GM19025 (cell line): ENCODE measurements around the gene RASAL3.
A peak's percentile ranks its signal among the peaks of the same experiment; 100 is the strongest.

ENCODE experiments used
- ATAC-seq: cut with Tn5 transposase; IDR thresholded peaks from one replicate; pipeline ENCODE4 v1.9.1; 2021; ENCODE audit warnings: mild to moderate bottlenecking, low read depth, moderate library complexity; ENCODE audit not compliant: unreplicated experiment

Gene RASAL3

GRCh38 chr19:15450528-15450890 is 13.8 kb downstream of the RASAL3 start:
- ATAC-seq = no peak

GRCh38 chr19:15449620-15450527 is 14.5 kb downstream of the RASAL3 start, which contains the start of gene WIZ:
WIZ (minus strand) TSS chr19:15449956; CDS start chr19:15448307, 1,649 bp downstream.
- peak; percentile 56 for ATAC-seq

GRCh38 chr19:15448778-15449619 is 15.3 kb downstream of the RASAL3 start:
- no peak for ATAC-seq

GRCh38 chr19:15448044-15448777 is 16.1 kb downstream of the RASAL3 start:
- no peak for ATAC-seq

GRCh38 chr19:15447057-15447456 is 17.3 kb downstream of the RASAL3 start:
- no peak for ATAC-seq

GRCh38 chr19:15445807-15446376 is 18.5 kb downstream of the RASAL3 start:
- ATAC-seq = no peak

- ATAC-seq = no peak
Observed at GRCh38 chr19:15445227-15445605, 19.1 kb downstream of the RASAL3 start.

- no peak for ATAC-seq
Observed at GRCh38 chr19:15444505-15445226, 19.7 kb downstream of the RASAL3 start.

GRCh38 chr19:15443838-15444237 is 20.5 kb downstream of the RASAL3 start:
- ATAC-seq = no peak

- no peak for ATAC-seq
Observed at GRCh38 chr19:15443325-15443724, 21.0 kb downstream of the RASAL3 start.

GRCh38 chr19:15442142-15442920 is 22.0 kb downstream of the RASAL3 start:
- no peak for ATAC-seq

- ATAC-seq = no peak
Observed at GRCh38 chr19:15441317-15441716, 23.0 kb downstream of the RASAL3 start.

GRCh38 chr19:15439821-15440641 is 24.3 kb downstream of the RASAL3 start:
- ATAC-seq = no peak

- no peak for ATAC-seq
Observed at GRCh38 chr19:15439078-15439799, 25.1 kb downstream of the RASAL3 start.

GRCh38 chr19:15438577-15438976 is 25.8 kb downstream of the RASAL3 start:
- ATAC-seq = no peak

- ATAC-seq = no peak
Observed at GRCh38 chr19:15438124-15438496, 26.2 kb downstream of the RASAL3 start.

GRCh38 chr19:15437355-15438123 is 26.8 kb downstream of the RASAL3 start:
- no peak for ATAC-seq
